H9 (cell line): ENCODE results near the gene EPB41L4B. TPM values are rescaled to one million over a fixed set of nuclear protein-coding genes. Genes with fewer than 3 reads are reported as not detected.

ENCODE experiments used
- DNase-seq: peaks from one replicate; pipeline ENCODE4 v3.0.0-alpha.2; 2017
- H2AFZ ChIP-seq: one replicate; pipeline ENCODE4 v1.6.1; 2013; ENCODE audit warnings: mild to moderate bottlenecking, low read length, control low read depth, moderate library complexity
- H2AK5ac ChIP-seq: 2 replicates; pipeline ENCODE4 v1.6.1; 2013; ENCODE audit warnings: low read length, control low read depth, mixed read lengths; ENCODE audit not compliant: insufficient read length
- H2BK120ac ChIP-seq: one replicate; pipeline ENCODE4 v1.6.1; 2013; ENCODE audit warnings: low read depth, mild to moderate bottlenecking, low read length, control low read depth, inconsistent platforms; ENCODE audit not compliant: poor library complexity, severe bottlenecking
- H2BK12ac ChIP-seq: 2 replicates; pipeline ENCODE4 v1.6.1; 2013; ENCODE audit warnings: low read length, control low read depth, mixed read lengths, low read depth; ENCODE audit not compliant: insufficient read length
- H2BK15ac ChIP-seq: 2 replicates; pipeline ENCODE4 v1.6.1; 2013; ENCODE audit warnings: low read depth, low read length, control low read depth
- H2BK20ac ChIP-seq: one replicate; pipeline ENCODE4 v1.6.1; 2013; ENCODE audit warnings: low read depth, mild to moderate bottlenecking, low read length, control low read depth, inconsistent platforms; ENCODE audit not compliant: poor library complexity, severe bottlenecking
- H2BK5ac ChIP-seq: 2 replicates; pipeline ENCODE4 v1.6.1; 2013; ENCODE audit warnings: low read length, control low read depth, mixed read lengths; ENCODE audit not compliant: insufficient read length
- H3K14ac ChIP-seq: 2 replicates; pipeline ENCODE4 v1.6.1; 2013; ENCODE audit warnings: low read length, control low read depth; ENCODE audit not compliant: insufficient read depth
- H3K18ac ChIP-seq: 2 replicates; pipeline ENCODE4 v1.6.1; 2013; ENCODE audit warnings: low read depth, mild to moderate bottlenecking, mixed read lengths, low read length, control low read depth; ENCODE audit not compliant: insufficient read length
- H3K23ac ChIP-seq: 2 replicates; pipeline ENCODE4 v1.6.1; 2013; ENCODE audit warnings: low read length, control low read depth, mixed read lengths, low read depth; ENCODE audit not compliant: insufficient read length
- H3K23me2 ChIP-seq: 2 replicates; pipeline ENCODE4 v1.6.1; 2013; ENCODE audit warnings: low read depth, mild to moderate bottlenecking, mixed read lengths, low read length, control low read depth; ENCODE audit not compliant: insufficient read length, poor library complexity, severe bottlenecking
- H3K27ac ChIP-seq: 2 replicates; pipeline ENCODE4 v1.5.1; 2013; ENCODE audit warnings: low read length, control low read depth, mixed read lengths, low read depth; ENCODE audit not compliant: insufficient read length
- H3K27me3 ChIP-seq: 2 replicates; pipeline ENCODE4 v1.6.1; 2013; ENCODE audit warnings: low read length, control low read depth, inconsistent platforms; ENCODE audit not compliant: insufficient read depth
- H3K4ac ChIP-seq: 2 replicates; pipeline ENCODE4 v1.6.1; 2013; ENCODE audit warnings: low read depth, mild to moderate bottlenecking, control low read depth, inconsistent platforms, low read length, moderate library complexity
- H3K4me1 ChIP-seq: 2 replicates; pipeline ENCODE4 v1.6.1; 2013; ENCODE audit warnings: low read length, control low read depth, inconsistent platforms; ENCODE audit not compliant: insufficient read depth
- H3K4me2 ChIP-seq: 2 replicates; pipeline ENCODE4 v1.6.1; 2013; ENCODE audit warnings: low read length, control low read depth, mixed read lengths; ENCODE audit not compliant: insufficient read length, insufficient read depth
- H3K56ac ChIP-seq: 2 replicates; pipeline ENCODE4 v1.6.1; 2013; ENCODE audit warnings: low read depth, mild to moderate bottlenecking, mixed read lengths, low read length, control low read depth; ENCODE audit not compliant: insufficient read length
- H3K79me1 ChIP-seq: 2 replicates; pipeline ENCODE4 v1.6.1; 2013; ENCODE audit warnings: low read depth, mild to moderate bottlenecking, moderate library complexity, low read length, control low read depth, inconsistent platforms; ENCODE audit not compliant: insufficient read depth, poor library complexity, severe bottlenecking
- H3K79me2 ChIP-seq: 2 replicates; pipeline ENCODE4 v1.6.1; 2013; ENCODE audit warnings: low read length, control low read depth, inconsistent platforms; ENCODE audit not compliant: insufficient read depth
- H3K9ac ChIP-seq: 2 replicates; pipeline ENCODE4 v1.6.1; 2013; ENCODE audit warnings: low read length, control low read depth, mixed read lengths; ENCODE audit not compliant: insufficient read length; ENCODE audit errors: extremely low read depth
- H3K9me3 ChIP-seq: one replicate; pipeline ENCODE4 v1.6.1; 2013; ENCODE audit warnings: low read depth, low read length, inconsistent platforms; ENCODE audit not compliant: control insufficient read depth
- H3T11ph ChIP-seq: one replicate; pipeline ENCODE4 v1.6.1; 2013; ENCODE audit warnings: mild to moderate bottlenecking, low read length, control low read depth, inconsistent platforms
- H4K20me1 ChIP-seq: one replicate; pipeline ENCODE4 v1.6.1; 2013; ENCODE audit not compliant: control insufficient read depth, insufficient read length, insufficient read depth
- H4K5ac ChIP-seq: 2 replicates; pipeline ENCODE4 v1.6.1; 2013; ENCODE audit warnings: low read depth, mild to moderate bottlenecking, mixed read lengths, low read length, control low read depth; ENCODE audit not compliant: insufficient read length
- H4K8ac ChIP-seq: replicated peaks from 2 replicates; pipeline ENCODE4 v1.6.1; 2013; ENCODE audit warnings: low read length, control low read depth, mixed read lengths, low read depth; ENCODE audit not compliant: insufficient read length
- H4K91ac ChIP-seq: 2 replicates; pipeline ENCODE4 v1.6.1; 2013; ENCODE audit warnings: low read depth, mild to moderate bottlenecking, moderate library complexity, mixed read lengths, low read length, control low read depth; ENCODE audit not compliant: insufficient read length
- H3K27ac Mint-ChIP-seq, 3 experiments: 2 replicates in 2 of 3; 3 replicates in 1 of 3; pipeline ENCODE4 v1.8.0; 2020 to 2021; ENCODE audit warnings: mixed read lengths in 3 of 3, mild to moderate bottlenecking in 1 of 3, moderate library complexity in 1 of 3
- H3K27me3 Mint-ChIP-seq: 2 replicates; pipeline ENCODE4 v1.8.0; 2021; ENCODE audit warnings: low read depth, mild to moderate bottlenecking, moderate library complexity, mixed read lengths
- H3K36me3 Mint-ChIP-seq, 3 experiments: 2 replicates in 2 of 3; 3 replicates in 1 of 3; pipeline ENCODE4 v1.8.0; 2020 to 2021; ENCODE audit warnings: low read depth in 3 of 3, mixed read lengths in 3 of 3; ENCODE audit not compliant: insufficient read depth in 1 of 3
- H3K4me1 Mint-ChIP-seq, 2 experiments: 2 replicates each; pipeline ENCODE4 v1.8.0; 2020; ENCODE audit warnings: mixed read lengths in 2 of 2
- H3K4me3 Mint-ChIP-seq, 2 experiments: 2 replicates in 1 of 2; 3 replicates in 1 of 2; pipeline ENCODE4 v1.8.0; 2020 to 2021; ENCODE audit warnings: mild to moderate bottlenecking in 2 of 2, mixed read lengths in 2 of 2, moderate library complexity in 1 of 2
- H3K9me3 Mint-ChIP-seq, 2 experiments: 2 replicates in 1 of 2; 3 replicates in 1 of 2; pipeline ENCODE4 v1.8.0; 2020; ENCODE audit warnings: mild to moderate bottlenecking in 2 of 2, mixed read lengths in 2 of 2, moderate library complexity in 1 of 2
- WGBS: extraction: QIAGEN DNeasy Blood & Tissue Kit; methylation state at CpG from one replicate; pipeline ENCODE4 v1.1.7; 2013; ENCODE audit warnings: missing lambda C conversion rate, low lambda C conversion rate, mixed read lengths; ENCODE audit not compliant: insufficient read length; ENCODE audit errors: extremely low coverage; 5-methylcytosine and 5-hydroxymethylcytosine counted together
- total RNA-seq: library from RNA; stranded (reverse); gene quantifications from 2 replicates; pipeline ENCODE4 v1.2.1, GENCODE V29; 2021
- TF ChIP-seq, protein P1 (sequence below): fragments of 200-600 bp; sonication (generic); conservative IDR thresholded peaks from 3 replicates; pipeline ENCODE4 v1.8.0; 2021; ENCODE audit warnings: antibody characterized with exemption, mild to moderate bottlenecking

Gene EPB41L4B
- total RNA-seq, 1 experiment from 2014 or later: 18.9 TPM

DNA sequence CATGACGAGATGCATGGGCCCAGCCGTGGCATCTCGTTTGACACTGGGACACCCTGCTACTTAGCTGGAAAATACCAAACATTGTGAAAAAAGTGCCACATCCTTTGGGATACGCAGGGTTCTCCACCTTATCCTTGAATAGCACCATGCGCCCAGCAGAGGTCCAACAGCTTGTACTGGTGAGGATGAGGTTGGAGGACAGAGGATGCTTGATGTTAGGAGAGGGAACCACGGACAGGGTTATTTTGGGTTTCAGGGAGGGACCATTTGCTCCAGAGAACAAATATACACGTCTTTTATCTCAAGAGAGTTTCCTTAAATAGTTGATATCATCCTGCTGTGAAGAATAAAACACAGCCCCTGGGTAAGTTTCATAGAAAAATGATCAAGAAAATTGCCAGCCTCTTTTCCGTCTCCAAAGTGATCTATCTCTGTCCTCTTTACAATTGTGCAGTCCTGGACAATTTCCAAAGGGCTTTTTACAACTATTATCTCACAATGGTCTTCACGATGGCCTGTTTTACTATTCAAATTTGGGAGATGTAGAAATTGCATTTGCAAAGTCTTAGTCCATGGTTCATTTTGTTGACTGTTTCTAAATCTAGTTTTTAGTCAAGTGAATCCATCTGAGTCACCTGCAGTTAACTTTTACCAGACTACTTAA lies 133.9 kb downstream of the EPB41L4B start:
- Histone ChIP-seq H2BK120ac (no peak overlapping the region), H3K23ac (no peak overlapping the region), H3K9me3 (no peaks in the 10 kb centered on the region), H3K4me1 (no peaks in the 10 kb centered on the region), H3K4ac (no peak overlapping the region), H2AFZ (no peak overlapping the region), H3K27me3 (no peaks in the 10 kb centered on the region), H3K79me1 (no peaks in the 10 kb centered on the region), H4K5ac (no peak overlapping the region), H3K4me2 (no peak overlapping the region), H2AK5ac (no peak overlapping the region), H4K20me1 (no peaks in the 10 kb centered on the region), H3K23me2 (no peaks in the 10 kb centered on the region), H2BK5ac (no peak overlapping the region), H3K9ac (no peak overlapping the region), H4K91ac (no peak overlapping the region), H3K56ac (no peak overlapping the region), H4K8ac (no peak overlapping the region), H2BK20ac (no peak overlapping the region), H2BK12ac (no peak overlapping the region), H2BK15ac (no peak overlapping the region), H3T11ph (no peak overlapping the region), H3K27ac (no peak overlapping the region), H3K18ac (no peak overlapping the region), H3K79me2 (no peaks in the 10 kb centered on the region), H3K14ac (no peak overlapping the region)
- H3K9me3 Mint-ChIP-seq: no peaks in the 10 kb centered on the region; a peak in 1 of 5 replicates
- TF ChIP-seq, protein P1, sequence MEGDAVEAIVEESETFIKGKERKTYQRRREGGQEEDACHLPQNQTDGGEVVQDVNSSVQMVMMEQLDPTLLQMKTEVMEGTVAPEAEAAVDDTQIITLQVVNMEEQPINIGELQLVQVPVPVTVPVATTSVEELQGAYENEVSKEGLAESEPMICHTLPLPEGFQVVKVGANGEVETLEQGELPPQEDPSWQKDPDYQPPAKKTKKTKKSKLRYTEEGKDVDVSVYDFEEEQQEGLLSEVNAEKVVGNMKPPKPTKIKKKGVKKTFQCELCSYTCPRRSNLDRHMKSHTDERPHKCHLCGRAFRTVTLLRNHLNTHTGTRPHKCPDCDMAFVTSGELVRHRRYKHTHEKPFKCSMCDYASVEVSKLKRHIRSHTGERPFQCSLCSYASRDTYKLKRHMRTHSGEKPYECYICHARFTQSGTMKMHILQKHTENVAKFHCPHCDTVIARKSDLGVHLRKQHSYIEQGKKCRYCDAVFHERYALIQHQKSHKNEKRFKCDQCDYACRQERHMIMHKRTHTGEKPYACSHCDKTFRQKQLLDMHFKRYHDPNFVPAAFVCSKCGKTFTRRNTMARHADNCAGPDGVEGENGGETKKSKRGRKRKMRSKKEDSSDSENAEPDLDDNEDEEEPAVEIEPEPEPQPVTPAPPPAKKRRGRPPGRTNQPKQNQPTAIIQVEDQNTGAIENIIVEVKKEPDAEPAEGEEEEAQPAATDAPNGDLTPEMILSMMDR: no peak
- H3K27me3 Mint-ChIP-seq: no peaks in the 10 kb centered on the region; the same call in none of the 2 replicates
- WGBS: no CpG with 5 or more reads among the region's 9 CpGs
- peaks cover 4% of the 10 kb centered on the region in 2 experiments for H3K4me1 Mint-ChIP-seq
- no peak for DNase-seq
- no peak overlapping the region; a peak in 1 of 7 replicates for H3K27ac Mint-ChIP-seq
- H3K36me3 Mint-ChIP-seq: no peaks in the 10 kb centered on the region
- H3K4me3 Mint-ChIP-seq: no peak overlapping the region
